Measurements from ENCODE around the gene TEF. TPM values are rescaled to one million over a fixed set of nuclear protein-coding genes. Genes with fewer than 3 reads are reported as not detected.

The TEF gene
- total RNA-seq, 4 donors from 2014 or later: 19.5 to 47.8 (median 36.6) TPM

GRCh38 chr22:41347066-41347859, 34.5 kb upstream of the TEF start:
- WGBS: 81% methylated on average over 16 of the region's 18 CpGs
- TF ChIP-seq POLR2AphosphoS5 (IDR thresholded peaks at IDR 0.05): no peak
- TF ChIP-seq EP300 (IDR thresholded peaks at IDR 0.05): no peak
- no peak for TF ChIP-seq POLR2A (IDR thresholded peaks at IDR 0.05; ENCODE audit: low read depth)
- TF ChIP-seq CTCF (IDR thresholded peaks at IDR 0.05): no peak
- intact Hi-C loops (cut with DNase I): no loop called here

GRCh38 chr22:41348964-41349484, 32.7 kb upstream of the TEF start:
- Histone ChIP-seq H3K27me3 (no peaks in the 10 kb centered on the region), H3K27ac (replicated peaks in 1 of 4) (no peak overlapping the region), H3K9me3 (no peaks in the 10 kb centered on the region), H3K4me3 (no peak overlapping the region), H3K4me1 (peaks cover 0 to 6% (median 2%) of the 10 kb centered on the region in 4 donors), H3K36me3 (peaks cover 80 to 100% (median 100%) of the 10 kb centered on the region in 4 donors)
- TF ChIP-seq EP300 (IDR thresholded peaks at IDR 0.05) (no peak), POLR2A (IDR thresholded peaks at IDR 0.05; ENCODE audit: low read depth) (no peak), POLR2AphosphoS5 (IDR thresholded peaks at IDR 0.05) (no peak), CTCF (IDR thresholded peaks at IDR 0.05) (no peak)
- WGBS: 95% methylated on average over 12 of the region's 22 CpGs
- no peak for DNase-seq (ENCODE audit: extremely low spot score)
- intact Hi-C loops (cut with DNase I): no loop called here

More at GRCh38 chr22:41347066-41347859, 34.5 kb upstream of the TEF start:
- no peaks in the 10 kb centered on the region for H3K27me3 ChIP-seq
- no peak overlapping the region for H3K27ac ChIP-seq (replicated peaks in 1 of 4)
- H3K9me3 ChIP-seq: no peaks in the 10 kb centered on the region
- no peak for DNase-seq (ENCODE audit: extremely low spot score)
- H3K36me3 ChIP-seq: peaks cover 77 to 100% (median 99%) of the 10 kb centered on the region in 4 donors
- H3K4me3 ChIP-seq: no peak overlapping the region
- H3K4me1 ChIP-seq: peaks cover 0 to 6% (median 2%) of the 10 kb centered on the region in 4 donors

- H3K9me3 ChIP-seq: no peaks in the 10 kb centered on the region
- 78% methylated on average over 4 of the region's 4 CpGs for WGBS
- TF ChIP-seq EP300 (IDR thresholded peaks at IDR 0.05) (no peak), POLR2A (IDR thresholded peaks at IDR 0.05; ENCODE audit: low read depth) (no peak), POLR2AphosphoS5 (IDR thresholded peaks at IDR 0.05) (no peak)
- peaks cover 0 to 6% (median 2%) of the 10 kb centered on the region in 4 donors for H3K4me1 ChIP-seq
- no peak overlapping the region for H3K4me3 ChIP-seq
- H3K27me3 ChIP-seq: no peaks in the 10 kb centered on the region
- no peak overlapping the region for H3K27ac ChIP-seq (replicated peaks in 1 of 4)
- DNase-seq (ENCODE audit: extremely low spot score): no peak
- peaks cover 75 to 100% (median 99%) of the 10 kb centered on the region in 4 donors for H3K36me3 ChIP-seq
- intact Hi-C loops (cut with DNase I): no loop called here
Measured at GRCh38 chr22:41350087-41350486, 31.7 kb upstream of the TEF start.

GRCh38 chr22:41351011-41351410, 30.7 kb upstream of the TEF start:
- intact Hi-C loops (cut with DNase I): no loop called here

More at GRCh38 chr22:41351011-41351410, 30.7 kb upstream of the TEF start:
- H3K4me1 ChIP-seq: peaks cover 0 to 6% (median 2%) of the 10 kb centered on the region in 4 donors
- H3K27ac ChIP-seq (replicated peaks in 1 of 4): no peak overlapping the region
- H3K4me3 ChIP-seq: no peak overlapping the region
- 86% methylated on average over 5 of the region's 5 CpGs for WGBS
- peaks cover 75 to 100% (median 99%) of the 10 kb centered on the region in 4 donors for H3K36me3 ChIP-seq
- H3K9me3 ChIP-seq: no peaks in the 10 kb centered on the region
- no peaks in the 10 kb centered on the region for H3K27me3 ChIP-seq
- no peak for TF ChIP-seq POLR2AphosphoS5 (IDR thresholded peaks at IDR 0.05)
- no peak for TF ChIP-seq CTCF (IDR thresholded peaks at IDR 0.05)
- TF ChIP-seq EP300 (IDR thresholded peaks at IDR 0.05): no peak
- no peak for TF ChIP-seq POLR2A (IDR thresholded peaks at IDR 0.05; ENCODE audit: low read depth)
- no peak for DNase-seq (ENCODE audit: extremely low spot score)

Data from esophagus muscularis mucosa (tissue), 4 donors.